Gastroesophageal sphincter (tissue), 4 donors: ENCODE results near the gene COPS7A. TPM values are rescaled to one million over a fixed set of nuclear protein-coding genes. Genes with fewer than 3 reads are reported as not detected.

ENCODE experiments used
- ATAC-seq: fragments of 150-250 bp; one replicate; pipeline ENCODE4 v1.9.1; 2016; ENCODE audit warnings: mild to moderate bottlenecking, moderate library complexity
- H3K27ac ChIP-seq, 4 donors: fragments of 200-600 bp; sonication (generic) in 3 of 4; 1 replicate in 3 of 4; 2 replicates in 1 of 4; pipeline ENCODE4 v1.5.1; 2016 to 2019
- H3K27me3 ChIP-seq: fragments of 200-600 bp; sonication (generic); one replicate; pipeline ENCODE4 v1.5.1; 2019
- H3K36me3 ChIP-seq, 2 donors: fragments of 200-600 bp; sonication (generic); one replicate each; pipeline ENCODE4 v1.5.1; 2019; ENCODE audit warnings: control low read depth in 1 of 2
- H3K4me1 ChIP-seq, 3 donors: fragments of 200-600 bp; sonication (generic); 1 replicate in 2 of 3; 2 replicates in 1 of 3; pipeline ENCODE4 v1.5.1; 2016 to 2019; ENCODE audit warnings: control low read depth in 2 of 3
- H3K4me3 ChIP-seq, 2 donors: fragments of 200-600 bp; sonication (generic); one replicate each; pipeline ENCODE4 v1.5.1; 2019; ENCODE audit warnings: mild to moderate bottlenecking in 1 of 2, moderate library complexity in 1 of 2
- H3K9me3 ChIP-seq, 3 donors: fragments of 200-600 bp; sonication (generic); one replicate each; pipeline ENCODE4 v1.5.1; 2017 to 2019; ENCODE audit warnings: control low read depth in 2 of 3
- EP300 ChIP-seq: sonication (generic); formaldehyde crosslinking; IDR thresholded peaks from one replicate; pipeline ENCODE4 v1.6.1; 2017; ENCODE audit warnings: antibody characterized with exemption, mild to moderate bottlenecking
- POLR2A ChIP-seq, 2 donors: fragments of 450-650 bp; IDR thresholded peaks; one replicate each; pipeline ENCODE4 v1.6.1; 2017; ENCODE audit warnings: antibody characterized with exemption in 2 of 2, mild to moderate bottlenecking in 2 of 2, moderate library complexity in 1 of 2
- POLR2AphosphoS5 ChIP-seq: sonication (generic); formaldehyde crosslinking; IDR thresholded peaks from one replicate; pipeline ENCODE4 v1.6.1; 2017; ENCODE audit warnings: antibody characterized with exemption
- WGBS, 2 donors: methylation state at CpG; one replicate each; pipeline ENCODE4 v1.1.5; 2018; ENCODE audit warnings: low coverage in 1 of 2; 5-methylcytosine and 5-hydroxymethylcytosine counted together
- total RNA-seq, 4 donors: library from RNA; depleted of rRNA; stranded (reverse); fragments of >200 nt; gene quantifications; one replicate each; pipeline ENCODE4 v1.1.0, GENCODE V29; 2016
- TF ChIP-seq, protein P1 (sequence below), 4 experiments: fragments of 200-600 bp in 2 of 4; fragments of 450-650 bp in 2 of 4; sonication (generic) in 1 of 4; IDR thresholded peaks; one replicate each; pipeline ENCODE4 v1.5.1; 2017 to 2019; ENCODE audit warnings: antibody characterized with exemption in 4 of 4, mild to moderate bottlenecking in 2 of 4, moderate library complexity in 2 of 4

The COPS7A gene
- total RNA-seq, 4 donors from 2014 or later = 54.4 to 69.5 (median 55.4) TPM

DNA sequence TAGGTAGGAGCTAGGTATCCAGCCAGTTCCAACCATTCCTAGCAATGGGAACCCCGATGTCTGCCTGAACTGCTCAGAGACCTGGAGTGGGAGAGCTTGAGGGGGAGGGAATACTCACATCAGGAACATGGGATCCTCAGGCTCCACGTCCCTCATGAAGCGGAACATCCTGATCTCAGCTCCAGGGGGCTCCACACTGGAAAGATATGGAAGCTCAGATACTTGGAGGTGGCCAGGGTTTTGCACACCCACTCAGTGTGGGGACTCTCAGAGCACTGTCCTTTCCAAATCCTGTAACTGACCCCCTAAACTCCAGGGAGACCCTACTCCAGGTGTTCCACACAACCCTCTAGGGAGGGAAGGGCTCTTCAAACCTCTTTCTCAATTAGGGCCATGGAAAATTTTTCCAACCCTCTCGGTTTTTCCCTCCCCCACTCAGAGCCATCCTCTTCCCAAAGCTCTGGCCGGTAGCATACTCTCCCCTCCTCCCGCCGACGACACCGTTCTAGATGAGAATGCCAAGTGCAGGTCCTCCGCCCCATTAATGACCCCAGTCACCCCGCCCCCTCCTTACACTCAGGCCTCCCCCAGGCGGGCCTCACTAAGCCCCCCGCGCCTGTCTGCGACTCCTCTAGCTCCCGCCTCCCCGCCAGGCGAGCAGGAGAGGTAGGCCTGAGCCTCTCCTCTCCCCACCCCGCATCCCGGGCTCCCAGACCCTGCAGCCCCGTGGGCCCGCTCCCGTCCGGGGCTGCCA, 28.5 kb downstream of the COPS7A start:
- H3K27ac ChIP-seq = peak overlapping the region; percentile 94 to 99 (median 96)
- no peaks in the 10 kb centered on the region for H3K27me3 ChIP-seq
- H3K36me3 ChIP-seq = peaks cover 0 to 47% of the 10 kb centered on the region in 2 donors
- peak overlapping the region; percentile 80 to 96 for H3K4me3 ChIP-seq
- no peaks in the 10 kb centered on the region for H3K9me3 ChIP-seq
- WGBS, 2 donors = 4 to 5% methylated on average over 4 to 9 of the region's 24 CpGs
- TF ChIP-seq, protein P1, sequence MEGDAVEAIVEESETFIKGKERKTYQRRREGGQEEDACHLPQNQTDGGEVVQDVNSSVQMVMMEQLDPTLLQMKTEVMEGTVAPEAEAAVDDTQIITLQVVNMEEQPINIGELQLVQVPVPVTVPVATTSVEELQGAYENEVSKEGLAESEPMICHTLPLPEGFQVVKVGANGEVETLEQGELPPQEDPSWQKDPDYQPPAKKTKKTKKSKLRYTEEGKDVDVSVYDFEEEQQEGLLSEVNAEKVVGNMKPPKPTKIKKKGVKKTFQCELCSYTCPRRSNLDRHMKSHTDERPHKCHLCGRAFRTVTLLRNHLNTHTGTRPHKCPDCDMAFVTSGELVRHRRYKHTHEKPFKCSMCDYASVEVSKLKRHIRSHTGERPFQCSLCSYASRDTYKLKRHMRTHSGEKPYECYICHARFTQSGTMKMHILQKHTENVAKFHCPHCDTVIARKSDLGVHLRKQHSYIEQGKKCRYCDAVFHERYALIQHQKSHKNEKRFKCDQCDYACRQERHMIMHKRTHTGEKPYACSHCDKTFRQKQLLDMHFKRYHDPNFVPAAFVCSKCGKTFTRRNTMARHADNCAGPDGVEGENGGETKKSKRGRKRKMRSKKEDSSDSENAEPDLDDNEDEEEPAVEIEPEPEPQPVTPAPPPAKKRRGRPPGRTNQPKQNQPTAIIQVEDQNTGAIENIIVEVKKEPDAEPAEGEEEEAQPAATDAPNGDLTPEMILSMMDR (IDR thresholded peaks at IDR 0.05) = peak in 3 of 4 experiments; percentile 23 to 36 (median 28)
- TF ChIP-seq EP300 (no peak), POLR2A (IDR thresholded peaks at IDR 0.05) (no peak), POLR2AphosphoS5 (no peak)
- H3K4me1 ChIP-seq = peaks cover 0 to 44% (median 10%) of the 10 kb centered on the region in 3 donors
- ATAC-seq = no peak

GRCh38 chr12:6752921-6753771, 29.3 kb downstream of the COPS7A start, which contains the start of gene MLF2:
Gene MLF2 (minus strand): TSS chr12:6753141. CDS start chr12:6752334, 807 bp downstream.
- WGBS, 2 donors = 0% methylated on average over 4 to 10 of the region's 62 CpGs
- no peaks in the 10 kb centered on the region for H3K9me3 ChIP-seq
- TF ChIP-seq POLR2AphosphoS5 = peak; percentile 97
- TF ChIP-seq POLR2A (IDR thresholded peaks at IDR 0.05) = peak; percentile 92 to 93
- TF ChIP-seq, protein P1 (IDR thresholded peaks at IDR 0.05) = peak in 1 of 4 experiments; percentile 96
- no peak for TF ChIP-seq EP300

DNA sequence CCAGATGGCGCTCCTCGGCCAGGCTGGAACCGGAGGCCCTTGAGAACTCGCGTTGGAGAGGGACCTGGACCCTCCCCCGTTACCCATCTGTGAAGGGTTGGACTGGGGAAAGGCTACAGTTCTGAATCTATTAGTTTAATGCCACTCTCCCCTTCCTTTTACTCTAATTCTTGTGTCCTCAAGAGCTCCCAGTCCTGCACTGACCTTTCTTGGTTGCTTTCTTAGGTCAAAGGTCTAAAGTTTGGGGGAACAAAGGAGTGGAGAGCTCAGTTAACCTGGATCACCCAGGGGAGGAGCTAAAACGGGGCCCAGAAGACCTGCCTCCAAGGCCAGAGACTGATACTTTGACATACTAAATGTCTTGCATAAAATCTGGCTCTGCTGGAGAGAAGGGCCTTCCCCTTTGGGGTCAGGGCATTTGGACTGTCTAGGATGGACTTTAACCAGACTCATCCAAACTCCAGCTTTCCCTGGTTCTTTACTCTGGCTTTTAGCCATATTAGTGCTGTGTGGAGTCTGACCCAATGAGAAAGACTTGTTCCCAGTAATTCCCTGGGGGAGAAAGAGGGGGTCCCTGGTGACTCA, 30.0 kb downstream of the COPS7A start:
- 0% methylated on average over 1 of the region's 7 CpGs; no CpG with 5 or more reads in 1 of the 2 donors for WGBS, 2 donors
- Histone ChIP-seq H3K4me3 (no peak overlapping the region), H3K27ac (peak overlapping the region; percentile 19 to 99 (median 96)), H3K4me1 (peaks cover 0 to 44% (median 10%) of the 10 kb centered on the region in 3 donors), H3K36me3 (peaks cover 0 to 32% of the 10 kb centered on the region in 2 donors), H3K27me3 (no peaks in the 10 kb centered on the region), H3K9me3 (no peaks in the 10 kb centered on the region)
- ATAC-seq = no peak
- no peak for TF ChIP-seq EP300
- TF ChIP-seq, protein P1 (IDR thresholded peaks at IDR 0.05) = peak in 2 of 4 experiments; percentile 96 to 97

More at GRCh38 chr12:6752921-6753771, 29.3 kb downstream of the COPS7A start, which contains the start of gene MLF2:
- Histone ChIP-seq H3K36me3 (peaks cover 0 to 39% of the 10 kb centered on the region in 2 donors), H3K27me3 (no peaks in the 10 kb centered on the region), H3K4me1 (peaks cover 0 to 44% (median 10%) of the 10 kb centered on the region in 3 donors), H3K27ac (peak within 1 kb of the TSS; percentile 94 to 99 (median 96)), H3K4me3 (peak within 1 kb of the TSS; percentile 80 to 96)
- peak; percentile 97 for ATAC-seq

DNA sequence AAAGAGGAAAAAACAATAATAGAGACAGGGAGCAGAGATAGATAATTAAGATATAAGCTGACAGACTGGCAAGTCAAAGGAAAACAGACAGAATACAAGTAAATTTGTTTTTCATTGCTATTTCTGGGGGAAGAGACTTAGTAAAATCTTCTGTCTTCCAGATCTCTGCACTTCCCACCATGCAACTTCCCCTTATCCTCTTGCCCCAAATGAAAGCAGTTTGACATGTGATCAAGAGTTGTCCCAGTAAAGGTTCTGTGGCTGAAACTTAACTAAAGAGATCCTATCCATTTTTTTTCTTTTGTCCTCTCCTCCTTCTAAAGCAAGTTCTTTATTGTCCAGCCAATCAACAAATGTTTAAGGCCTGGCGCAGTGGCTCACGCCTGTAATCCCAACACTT, 30.6 kb downstream of the COPS7A start:
- peaks cover 0 to 26% of the 10 kb centered on the region in 2 donors for H3K36me3 ChIP-seq

More for the DNA sequence above, 30.6 kb downstream of the COPS7A start:
- Histone ChIP-seq H3K4me1 (peaks cover 0 to 44% (median 10%) of the 10 kb centered on the region in 3 donors), H3K9me3 (no peaks in the 10 kb centered on the region), H3K27me3 (no peaks in the 10 kb centered on the region), H3K4me3 (no peak overlapping the region), H3K27ac (peak overlapping the region in 3 of 4 donors; percentile 95 to 99 (median 98))
- no peak for ATAC-seq
- 83% methylated on average over 2 of the region's 2 CpGs; no CpG with 5 or more reads in 1 of the 2 donors for WGBS, 2 donors
- TF ChIP-seq EP300 = no peak
- TF ChIP-seq POLR2AphosphoS5 = no peak
- TF ChIP-seq POLR2A (IDR thresholded peaks at IDR 0.05) = no peak
- TF ChIP-seq, protein P1 (IDR thresholded peaks at IDR 0.05) = no peak
